ENCODE results near the gene KLF2. TPM values are rescaled to one million over a fixed set of nuclear protein-coding genes. Genes with fewer than 3 reads are reported as not detected.

The KLF2 gene
- total and polyA plus RNA-seq, 7 donors, result 3.3 to 35.4 (median 23.1) TPM

GRCh38 chr19:16375936-16376185 is 51.2 kb downstream of the KLF2 start:
- Histone ChIP-seq H3K4me3 (no peak overlapping the region), H3K4me1 (peaks cover 8% of the 10 kb centered on the region)
- no peak for ATAC-seq

GRCh38 chr19:16376241-16376640 is 51.6 kb downstream of the KLF2 start:
- WGBS, 3 donors, result 64 to 73% (median 65%) methylated on average over 11 of the region's 11 CpGs
- Histone ChIP-seq H3K36me3 (ENCODE audit: insufficient read depth in 1 of 2, low read depth in 1 of 2) (peaks cover 6 to 56% of the 10 kb centered on the region in 2 donors), H3K9me3 (no peaks in the 10 kb centered on the region), H3K27me3 (ENCODE audit: insufficient read depth in 3 of 3, low read length in 2 of 3) (no peaks in the 10 kb centered on the region), H3K27ac (peak overlapping the region; percentile 48), H3K4me3 (no peak overlapping the region), H3K4me1 (peaks cover 11% of the 10 kb centered on the region)
- TF ChIP-seq CTCF (IDR thresholded peaks at IDR 0.05), result no peak
- intact Hi-C loops (cut with DNase I), result loop anchor here in 1 of 2 donors (5.0 kb wide), 1 partner anchor 34 kb away; no protein-coding TSS in a partner anchor
- DNase-seq, result peak in 1 of 2 donors; percentile 52
- ATAC-seq, result no peak

More at GRCh38 chr19:16375936-16376185, 51.2 kb downstream of the KLF2 start:
- H3K27ac ChIP-seq, result no peak overlapping the region
- no peaks in the 10 kb centered on the region for H3K27me3 ChIP-seq (ENCODE audit: insufficient read depth in 3 of 3, low read length in 2 of 3)
- DNase-seq, result peak in 1 of 2 donors; percentile 37
- intact Hi-C loops (cut with DNase I), result loop anchor here in 1 of 2 donors (5.0 kb wide), 1 partner anchor 34 kb away; no protein-coding TSS in a partner anchor
- TF ChIP-seq CTCF (IDR thresholded peaks at IDR 0.05), result no peak
- H3K9me3 ChIP-seq, result no peaks in the 10 kb centered on the region
- 67 to 78% (median 72%) methylated on average over 7 of the region's 7 CpGs for WGBS, 3 donors
- H3K36me3 ChIP-seq (ENCODE audit: insufficient read depth in 1 of 2, low read depth in 1 of 2), result peaks cover 6 to 60% of the 10 kb centered on the region in 2 donors

GRCh38 chr19:16376649-16377048 is 52.0 kb downstream of the KLF2 start:
- H3K36me3 ChIP-seq (ENCODE audit: insufficient read depth in 1 of 2, low read depth in 1 of 2), result peaks cover 6 to 52% of the 10 kb centered on the region in 2 donors
- no peaks in the 10 kb centered on the region for H3K9me3 ChIP-seq
- peak overlapping the region; percentile 48 for H3K27ac ChIP-seq
- intact Hi-C loops (cut with DNase I), result loop anchor here in 1 of 2 donors (5.0 kb wide), 1 partner anchor 34 kb away; no protein-coding TSS in a partner anchor
- 86 to 90% (median 88%) methylated on average over 18 of the region's 18 CpGs for WGBS, 3 donors
- TF ChIP-seq CTCF (IDR thresholded peaks at IDR 0.05), result peak; percentile 27
- DNase-seq (peak in 1 of 2 donors; percentile 57), ATAC-seq (peak in 3 of 4 donors; percentile 24 to 34 (median 29))
- no peaks in the 10 kb centered on the region for H3K27me3 ChIP-seq (ENCODE audit: insufficient read depth in 3 of 3, low read length in 2 of 3)
- no peak overlapping the region for H3K4me3 ChIP-seq
- peaks cover 15% of the 10 kb centered on the region for H3K4me1 ChIP-seq

- WGBS, 3 donors, result 50 to 76% (median 58%) methylated on average over 9 of the region's 9 CpGs
- intact Hi-C loops (cut with DNase I), result loop anchor here in 1 of 2 donors (5.0 kb wide), 1 partner anchor 35 kb away; no protein-coding TSS in a partner anchor
- peaks cover 6 to 48% of the 10 kb centered on the region in 2 donors for H3K36me3 ChIP-seq (ENCODE audit: insufficient read depth in 1 of 2, low read depth in 1 of 2)
- no peak overlapping the region for H3K4me3 ChIP-seq
- peaks cover 16% of the 10 kb centered on the region for H3K4me1 ChIP-seq
- no peaks in the 10 kb centered on the region for H3K27me3 ChIP-seq (ENCODE audit: insufficient read depth in 3 of 3, low read length in 2 of 3)
- H3K27ac ChIP-seq, result peak overlapping the region; percentile 48
- no peak for TF ChIP-seq CTCF (IDR thresholded peaks at IDR 0.05)
- H3K9me3 ChIP-seq, result no peaks in the 10 kb centered on the region
- DNase-seq (peak; percentile 67 to 84), ATAC-seq (peak; percentile 49 to 77 (median 65))
Measured at GRCh38 chr19:16377521-16377920, 52.9 kb downstream of the KLF2 start.

Other genes with a start within 250 kb of the KLF2 start
- 10 to 100 TPM; 30.5 to 57.3 (median 42.5) TPM for gene TPM4, start 248.3 kb upstream of the KLF2 start, total RNA-seq
- 10 to 100 TPM; 24.3 to 43.2 (median 40.8) TPM for gene TPM4, start 248.3 kb upstream of the KLF2 start, polyA plus RNA-seq
- 10 to 100 TPM in 1 of 4 donors, 1 to 10 TPM in 3; 8.0 to 12.4 (median 8.9) TPM for gene RAB8A, start 212.9 kb upstream of the KLF2 start, total RNA-seq
- 10 to 100 TPM in 1 of 3 donors, 1 to 10 TPM in 2; 7.1 to 13.0 (median 7.4) TPM for gene RAB8A, start 212.9 kb upstream of the KLF2 start, polyA plus RNA-seq
- gene HSH2D, start 181.1 kb upstream of the KLF2 start, total RNA-seq, result under 1 TPM in 3 of 4 donors, not detected in 1; 0.12 to 0.30 (median 0.17) TPM
- under 1 TPM in 2 of 3 donors, not detected in 1; 0.10 to 0.12 TPM for gene HSH2D, start 181.1 kb upstream of the KLF2 start, polyA plus RNA-seq
- gene CIB3, start 151.3 kb upstream of the KLF2 start, total RNA-seq, result not detected
- not detected for gene CIB3, start 151.3 kb upstream of the KLF2 start, polyA plus RNA-seq
- 10 to 100 TPM; 26.3 to 44.2 (median 30.8) TPM for gene FAM32A, start 139.4 kb upstream of the KLF2 start, total RNA-seq
- gene FAM32A, start 139.4 kb upstream of the KLF2 start, polyA plus RNA-seq, result 100 to 1,000 TPM in 1 of 3 donors, 10 to 100 TPM in 2; 49.3 to 133 (median 75.7) TPM
- gene AP1M1, start 126.9 kb upstream of the KLF2 start, total RNA-seq, result 10 to 100 TPM; 40.5 to 51.5 (median 45.2) TPM
- gene AP1M1, start 126.9 kb upstream of the KLF2 start, polyA plus RNA-seq, result 100 to 1,000 TPM in 1 of 3 donors, 10 to 100 TPM in 2; 51.0 to 102 (median 57.7) TPM
- gene EPS15L1, start 147.1 kb downstream of the KLF2 start, total RNA-seq, result 100 to 1,000 TPM in 2 of 4 donors, 10 to 100 TPM in 2; 49.1 to 125 (median 86.1) TPM
- 10 to 100 TPM; 60.7 to 80.2 (median 65.4) TPM for gene EPS15L1, start 147.1 kb downstream of the KLF2 start, polyA plus RNA-seq
- gene CALR3, start 171.3 kb downstream of the KLF2 start, total RNA-seq, result under 1 TPM in 1 of 4 donors, not detected in 3; 0.32 TPM
- gene CALR3, start 171.3 kb downstream of the KLF2 start, polyA plus RNA-seq, result under 1 TPM in 2 of 3 donors, not detected in 1; 0.07 to 0.25 TPM
- gene C19orf44, start 171.6 kb downstream of the KLF2 start, total RNA-seq, result 1 to 10 TPM; 3.8 to 7.1 (median 5.2) TPM
- 1 to 10 TPM; 5.7 to 7.4 (median 6.1) TPM for gene C19orf44, start 171.6 kb downstream of the KLF2 start, polyA plus RNA-seq
- gene CHERP, start 217.6 kb downstream of the KLF2 start, total RNA-seq, result 10 to 100 TPM; 30.1 to 36.2 (median 33.5) TPM
- 10 to 100 TPM; 17.0 to 28.1 (median 25.0) TPM for gene CHERP, start 217.6 kb downstream of the KLF2 start, polyA plus RNA-seq
- 10 to 100 TPM; 25.6 to 40.7 (median 26.9) TPM for gene SLC35E1, start 247.6 kb downstream of the KLF2 start, total RNA-seq
- 10 to 100 TPM; 17.1 to 42.1 (median 32.8) TPM for gene SLC35E1, start 247.6 kb downstream of the KLF2 start, polyA plus RNA-seq

All from psoas muscle (tissue), 8 donors.